GM04504 (cell line): ENCODE results near the gene SLC45A2.

ENCODE experiments used
- DNase-seq: peaks from one replicate; pipeline ENCODE4 v3.0.0-alpha.2; 2012; ENCODE audit warnings: low read depth

The SLC45A2 gene

GRCh38 chr5:34007621-34008600 is 23.4 kb upstream of the SLC45A2 start, which contains the start of gene AMACR:
Gene AMACR (minus strand): TSS chr5:34008050. CDS start chr5:34008019, 31 bp downstream.
- peak; percentile 89 for DNase-seq

GRCh38 chr5:34007201-34007620 is 22.7 kb upstream of the SLC45A2 start:
- no peak for DNase-seq

GRCh38 chr5:34005681-34006080 is 21.2 kb upstream of the SLC45A2 start:
- DNase-seq, result no peak

GRCh38 chr5:34005211-34005610 is 20.7 kb upstream of the SLC45A2 start:
- DNase-seq, result no peak

GRCh38 chr5:34003941-34004340 is 19.4 kb upstream of the SLC45A2 start:
- DNase-seq, result no peak

- no peak for DNase-seq
Measured at GRCh38 chr5:34002629-34003328, 18.3 kb upstream of the SLC45A2 start.

GRCh38 chr5:34001241-34001841 is 16.8 kb upstream of the SLC45A2 start:
- no peak for DNase-seq

- DNase-seq, result no peak
Measured at GRCh38 chr5:33999978-34000377, 15.5 kb upstream of the SLC45A2 start.

- DNase-seq, result peak; percentile 82
Measured at GRCh38 chr5:33997331-33997983, 13.0 kb upstream of the SLC45A2 start.

- no peak for DNase-seq
Measured at GRCh38 chr5:33995865-33996264, 11.4 kb upstream of the SLC45A2 start.

- DNase-seq, result peak; percentile 64
Measured at GRCh38 chr5:33994845-33995244, 10.4 kb upstream of the SLC45A2 start.

- no peak for DNase-seq
Measured at GRCh38 chr5:33992864-33993263, 8.4 kb upstream of the SLC45A2 start.

GRCh38 chr5:33985447-33985846 is 954 bp upstream of the SLC45A2 start:
- DNase-seq, result no peak

GRCh38 chr5:33984178-33984577 is 315 bp downstream of the SLC45A2 start:
- DNase-seq, result no peak

- peak; percentile 26 for DNase-seq
Measured at GRCh38 chr5:33981408-33982162, 2.9 kb downstream of the SLC45A2 start.

- DNase-seq, result no peak
Measured at GRCh38 chr5:33980030-33980429, 4.5 kb downstream of the SLC45A2 start.

GRCh38 chr5:33978306-33978705 is 6.2 kb downstream of the SLC45A2 start:
- DNase-seq, result no peak

- no peak for DNase-seq
Measured at GRCh38 chr5:33976307-33976706, 8.2 kb downstream of the SLC45A2 start.

- DNase-seq, result no peak
Measured at GRCh38 chr5:33975852-33976251, 8.6 kb downstream of the SLC45A2 start.

- no peak for DNase-seq
Measured at GRCh38 chr5:33973271-33973670, 11.2 kb downstream of the SLC45A2 start.
